Hepatocyte (in vitro differentiated cells): ENCODE measurements around the gene CHCHD5.

Experiments
- EZH2 ChIP-seq: fragments of 200-600 bp; sonication (generic); IDR thresholded peaks from 2 replicates; pipeline ENCODE4 v1.6.1; 2016; ENCODE audit warnings: antibody characterized with exemption, mild to moderate bottlenecking, borderline replicate concordance
- TF ChIP-seq, protein P1 (sequence below): fragments of 200-600 bp; sonication (generic); IDR thresholded peaks from 2 replicates; pipeline ENCODE4 v1.5.1; 2016; ENCODE audit warnings: antibody characterized with exemption, mild to moderate bottlenecking; ENCODE audit not compliant: poor library complexity

DNA sequence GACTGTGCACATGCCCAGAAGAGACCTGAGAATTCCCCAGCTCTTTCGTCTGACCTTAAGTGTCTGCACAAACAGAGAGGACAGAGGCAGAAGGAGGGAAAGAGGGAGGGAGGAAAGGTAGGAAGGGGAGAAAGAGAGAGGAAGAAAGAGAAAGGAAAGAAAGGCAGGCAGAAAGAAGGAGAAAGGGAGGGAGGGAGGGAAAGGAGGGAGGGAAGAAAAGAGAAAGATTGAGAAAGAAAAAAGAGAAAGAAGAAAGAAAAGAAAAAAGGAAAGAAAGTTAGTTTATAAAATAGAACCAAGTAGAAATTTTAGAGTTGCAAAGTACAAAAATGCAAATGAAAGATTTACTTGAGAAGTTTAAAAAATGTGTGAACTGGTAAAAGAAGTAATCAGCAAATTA is 49.6 kb upstream of the CHCHD5 start:
- TF ChIP-seq, protein P1, sequence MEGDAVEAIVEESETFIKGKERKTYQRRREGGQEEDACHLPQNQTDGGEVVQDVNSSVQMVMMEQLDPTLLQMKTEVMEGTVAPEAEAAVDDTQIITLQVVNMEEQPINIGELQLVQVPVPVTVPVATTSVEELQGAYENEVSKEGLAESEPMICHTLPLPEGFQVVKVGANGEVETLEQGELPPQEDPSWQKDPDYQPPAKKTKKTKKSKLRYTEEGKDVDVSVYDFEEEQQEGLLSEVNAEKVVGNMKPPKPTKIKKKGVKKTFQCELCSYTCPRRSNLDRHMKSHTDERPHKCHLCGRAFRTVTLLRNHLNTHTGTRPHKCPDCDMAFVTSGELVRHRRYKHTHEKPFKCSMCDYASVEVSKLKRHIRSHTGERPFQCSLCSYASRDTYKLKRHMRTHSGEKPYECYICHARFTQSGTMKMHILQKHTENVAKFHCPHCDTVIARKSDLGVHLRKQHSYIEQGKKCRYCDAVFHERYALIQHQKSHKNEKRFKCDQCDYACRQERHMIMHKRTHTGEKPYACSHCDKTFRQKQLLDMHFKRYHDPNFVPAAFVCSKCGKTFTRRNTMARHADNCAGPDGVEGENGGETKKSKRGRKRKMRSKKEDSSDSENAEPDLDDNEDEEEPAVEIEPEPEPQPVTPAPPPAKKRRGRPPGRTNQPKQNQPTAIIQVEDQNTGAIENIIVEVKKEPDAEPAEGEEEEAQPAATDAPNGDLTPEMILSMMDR, result no peak
- no peak for TF ChIP-seq EZH2
